ENCODE results near the gene PLXNB2.
"Not testable (repeated sequence)": the region's sequence is repeated elsewhere in the genome, so short reads cannot be mapped to it uniquely, and the experiment has no call there.

PLXNB2 gene

DNA sequence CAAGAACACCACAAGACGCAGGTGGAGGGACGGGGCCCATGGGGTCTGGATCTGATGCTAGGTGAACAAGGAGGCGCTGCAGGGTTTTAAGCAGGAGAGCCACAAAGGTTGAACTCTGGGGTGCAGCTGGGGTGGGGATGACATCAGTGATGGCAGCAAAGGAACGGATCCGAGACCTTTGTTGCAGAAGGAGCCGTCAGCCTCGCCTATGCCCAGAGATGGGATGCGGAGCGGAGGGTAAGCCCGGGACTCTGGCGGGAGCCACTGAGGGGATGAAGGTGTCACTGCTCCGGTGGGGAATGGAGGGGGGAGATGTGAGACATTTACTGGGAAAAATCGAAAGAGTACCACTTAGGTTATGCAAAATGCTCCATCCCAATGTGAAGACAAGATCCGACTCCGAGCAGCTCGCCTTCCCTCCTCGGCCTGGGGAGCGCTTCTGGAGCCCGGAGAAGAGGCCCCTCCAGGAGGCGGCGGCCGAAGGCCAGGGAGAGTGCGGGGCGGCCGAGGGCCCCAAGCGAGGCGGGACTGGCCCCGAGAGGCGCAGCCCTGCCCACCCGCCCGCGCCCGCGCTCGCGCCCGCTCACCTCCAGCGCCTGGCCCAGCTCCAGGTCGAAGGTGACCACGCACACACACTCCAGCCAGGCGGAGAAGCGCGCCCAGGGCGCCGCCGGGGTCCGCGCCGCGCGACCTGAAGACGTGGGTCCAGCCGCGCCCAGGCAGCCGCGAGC, 18.9 kb upstream of the PLXNB2 start:
- DNase-seq = no peak

- no peak for DNase-seq
Observed at GRCh38 chr22:50325444-50326224, 18.2 kb upstream of the PLXNB2 start.

DNA sequence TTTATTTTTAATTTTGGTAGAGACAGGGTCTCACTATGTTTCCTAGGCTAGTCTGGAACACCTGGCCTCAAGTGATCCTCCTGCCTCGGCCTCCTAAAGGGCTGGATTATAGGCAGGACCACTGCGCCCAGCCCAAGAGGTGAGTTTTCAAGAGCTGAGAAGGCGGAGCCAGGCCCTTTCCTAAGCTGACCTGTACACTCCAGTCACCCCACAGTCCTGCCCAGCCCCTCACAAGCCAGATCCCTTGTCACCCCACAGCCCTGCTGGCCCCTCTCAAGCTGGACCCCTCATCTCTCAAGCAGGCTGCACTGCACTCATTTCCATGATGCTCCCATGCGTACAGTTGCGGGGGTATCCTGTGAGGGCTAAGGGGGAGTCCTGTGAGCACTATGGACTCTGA, 16.5 kb upstream of the PLXNB2 start:
- DNase-seq = no peak

GRCh38 chr22:50322382-50323104, 15.1 kb upstream of the PLXNB2 start:
- DNase-seq = not testable (repeated sequence)

DNA sequence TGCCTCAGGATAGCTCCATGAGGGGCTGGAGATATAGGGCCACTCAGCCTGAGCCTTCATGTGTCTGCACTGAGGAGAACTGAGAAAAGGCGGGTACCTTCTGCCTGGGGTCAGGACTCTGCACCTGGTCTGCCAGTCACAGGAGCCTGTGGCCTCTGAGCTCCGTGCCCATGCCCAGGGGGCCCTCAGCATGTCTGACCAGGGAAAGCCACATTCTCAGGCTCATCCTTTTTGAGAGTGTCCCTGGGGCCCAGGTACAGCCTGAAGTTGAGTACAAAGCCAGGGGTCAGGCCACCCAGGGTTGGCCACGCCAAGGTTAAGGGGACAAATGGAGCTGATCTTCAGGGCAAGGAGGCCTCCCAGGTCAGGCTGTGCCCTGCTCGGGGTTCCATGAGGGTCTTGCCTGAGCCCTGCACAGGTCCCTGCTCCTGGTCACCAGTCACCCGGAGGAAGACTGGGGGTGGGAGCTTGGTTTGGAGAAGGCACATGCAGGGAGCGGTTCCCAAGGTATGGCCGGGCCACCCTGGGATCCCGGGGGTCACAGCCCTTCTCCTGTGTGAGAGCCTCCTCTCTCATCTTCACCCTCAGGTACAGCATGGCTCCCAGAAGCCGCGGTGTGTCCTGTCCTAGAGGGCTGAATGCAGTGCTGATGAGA, 13.4 kb upstream of the PLXNB2 start:
- no peak for DNase-seq

- no peak for DNase-seq
Observed at GRCh38 chr22:50320116-50320515, 12.7 kb upstream of the PLXNB2 start.

- no peak for DNase-seq
Observed at GRCh38 chr22:50319503-50319951, 12.1 kb upstream of the PLXNB2 start.

- no peak for DNase-seq
Observed at GRCh38 chr22:50318698-50319411, 11.4 kb upstream of the PLXNB2 start.

- no peak for DNase-seq
Observed at GRCh38 chr22:50318356-50318697, 10.9 kb upstream of the PLXNB2 start.

- DNase-seq = no peak
Observed at GRCh38 chr22:50317674-50318073, 10.2 kb upstream of the PLXNB2 start.

DNA sequence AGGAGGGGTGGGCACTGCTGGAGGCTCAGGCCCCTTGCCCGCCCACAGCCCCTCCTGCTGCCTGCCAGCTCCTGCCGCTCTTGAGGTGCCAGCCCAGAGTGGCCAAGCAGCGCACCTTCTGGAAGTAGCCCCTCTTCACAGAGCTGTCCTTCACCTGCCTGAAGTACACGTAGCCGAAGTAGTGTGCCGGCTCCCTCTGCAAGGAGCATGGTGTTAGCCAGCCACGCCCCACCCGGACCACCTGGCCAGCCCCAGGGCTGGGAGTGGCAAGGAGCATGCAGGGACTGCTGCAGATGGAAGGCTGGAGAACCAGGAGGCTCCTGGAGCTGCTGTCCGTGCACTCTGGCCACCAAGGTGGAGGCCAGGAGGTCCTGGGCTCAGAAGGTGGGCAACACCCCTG, 9.7 kb upstream of the PLXNB2 start:
- DNase-seq = no peak

DNA sequence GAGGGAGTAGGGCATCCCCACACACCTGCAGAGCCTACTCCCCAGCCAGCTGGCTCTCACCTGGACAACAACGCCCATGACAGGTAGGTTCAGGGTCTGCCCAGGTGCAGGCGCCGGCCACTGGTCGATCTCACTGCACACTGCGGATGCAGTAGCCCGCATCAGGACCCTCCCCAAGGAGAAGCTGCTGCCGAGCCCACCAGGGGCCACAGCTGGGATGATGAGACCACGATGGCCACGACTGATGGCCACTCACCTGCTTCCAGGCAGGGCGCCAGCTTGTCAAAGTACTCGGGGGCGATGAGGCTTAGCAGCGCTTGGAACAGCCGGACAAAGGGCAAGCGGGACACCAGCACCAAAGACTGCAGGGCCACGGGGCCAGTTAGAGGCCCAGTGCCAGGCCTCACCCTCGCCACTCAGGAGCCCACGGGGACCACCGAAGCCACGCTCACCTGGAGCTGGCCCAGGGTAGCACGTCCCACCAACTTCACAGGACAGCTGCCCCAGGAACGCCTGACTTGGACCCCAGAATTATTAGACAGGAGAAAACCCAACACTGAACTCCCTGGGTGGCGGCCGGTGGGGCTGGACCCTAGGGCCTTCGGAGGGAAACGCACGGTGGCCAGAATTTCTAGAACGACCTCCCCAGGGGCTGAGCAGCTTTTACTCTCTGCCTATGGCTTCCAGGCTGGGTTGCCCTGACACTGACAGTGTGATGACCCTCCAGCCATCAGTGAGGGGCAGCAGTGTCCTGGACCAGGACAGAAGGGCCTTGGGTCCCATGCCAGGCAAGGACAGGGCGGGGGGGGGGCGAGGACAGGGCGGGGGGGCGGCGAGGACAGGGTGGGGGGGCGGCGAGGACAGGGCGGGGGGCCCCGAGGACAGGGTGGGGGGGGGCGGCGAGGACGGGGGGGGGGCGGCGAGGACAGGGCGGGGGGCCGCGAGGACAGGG, 8.9 kb upstream of the PLXNB2 start:
- DNase-seq = no peak

DNA sequence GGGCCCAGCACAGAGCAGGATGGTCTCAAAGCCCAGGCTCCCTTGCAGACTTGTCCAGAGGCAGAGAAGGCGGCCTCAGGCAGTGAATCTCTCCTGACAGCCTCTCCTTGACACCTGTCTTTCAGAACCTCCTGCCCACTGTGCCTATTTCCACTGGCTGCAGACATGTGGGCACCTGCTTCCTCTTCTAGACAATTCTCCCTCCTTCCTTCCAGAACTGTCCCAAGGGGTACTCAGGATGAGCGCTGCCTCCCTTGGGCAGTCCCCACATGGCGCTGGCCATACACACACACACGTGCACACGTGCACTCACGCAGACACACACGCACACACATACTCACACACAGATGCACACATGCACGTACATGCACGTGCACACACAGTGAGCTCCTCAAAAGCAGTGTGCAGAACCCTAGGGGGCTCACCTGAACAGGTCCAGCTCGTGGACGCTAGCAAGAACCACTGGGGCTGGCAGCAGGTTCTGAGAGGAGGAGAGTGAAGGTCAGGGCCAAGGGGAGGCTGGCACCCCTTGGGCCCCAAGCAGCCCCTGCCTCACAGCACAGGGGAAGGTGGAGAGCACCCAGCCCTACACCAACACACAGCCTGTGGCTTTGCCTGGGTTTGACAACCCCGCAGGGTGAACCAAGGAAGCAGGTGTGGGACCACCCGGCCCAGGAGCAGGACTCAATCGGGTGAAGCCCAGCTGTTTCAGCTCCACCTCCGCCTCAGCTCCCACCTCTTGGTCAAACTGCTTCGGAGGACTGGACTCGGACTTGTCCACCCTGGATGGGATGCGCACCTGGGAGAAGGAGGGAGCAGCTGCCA, 8.1 kb upstream of the PLXNB2 start:
- no peak for DNase-seq

DNA sequence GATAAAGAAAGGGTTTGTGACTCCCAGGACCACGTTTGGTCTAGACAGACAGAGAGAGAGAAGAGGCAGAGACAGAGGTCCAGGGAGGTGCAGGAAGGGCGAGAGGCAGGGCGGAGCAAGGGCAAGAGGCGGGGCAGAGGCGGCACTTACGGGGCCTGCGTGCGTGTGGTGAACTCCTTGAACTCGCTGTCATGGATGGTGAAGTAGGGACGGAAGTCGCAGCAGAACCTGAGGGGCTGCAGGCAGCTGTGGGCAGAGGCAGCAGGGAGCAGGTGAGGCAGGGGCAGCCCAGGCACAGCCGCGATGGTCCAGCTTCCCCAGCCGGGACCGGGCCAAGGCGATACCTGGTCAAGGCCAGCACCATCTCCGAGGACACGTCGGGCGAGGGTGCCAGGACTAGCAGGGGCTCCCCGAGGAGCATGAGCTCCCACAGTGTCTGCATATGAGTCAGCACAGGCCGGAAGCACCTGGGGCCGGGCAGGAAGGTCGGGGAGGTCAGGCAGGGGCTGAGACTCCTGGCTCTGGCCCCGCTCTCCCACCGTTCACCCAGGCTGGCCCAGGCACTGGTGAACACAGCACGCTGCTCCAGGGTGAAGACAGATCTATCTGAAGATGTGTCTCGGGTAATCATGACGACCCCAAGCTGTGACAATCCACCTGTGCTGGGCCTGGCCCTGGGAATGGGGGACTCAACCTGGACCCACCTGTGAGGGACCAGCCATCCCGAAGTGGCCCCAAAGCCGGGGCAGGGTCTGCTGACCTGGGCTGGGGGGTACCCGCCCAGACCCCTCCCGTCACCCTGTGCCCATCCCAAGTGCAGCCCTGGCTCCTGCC, 7.2 kb upstream of the PLXNB2 start:
- DNase-seq = peak; percentile 86

DNA sequence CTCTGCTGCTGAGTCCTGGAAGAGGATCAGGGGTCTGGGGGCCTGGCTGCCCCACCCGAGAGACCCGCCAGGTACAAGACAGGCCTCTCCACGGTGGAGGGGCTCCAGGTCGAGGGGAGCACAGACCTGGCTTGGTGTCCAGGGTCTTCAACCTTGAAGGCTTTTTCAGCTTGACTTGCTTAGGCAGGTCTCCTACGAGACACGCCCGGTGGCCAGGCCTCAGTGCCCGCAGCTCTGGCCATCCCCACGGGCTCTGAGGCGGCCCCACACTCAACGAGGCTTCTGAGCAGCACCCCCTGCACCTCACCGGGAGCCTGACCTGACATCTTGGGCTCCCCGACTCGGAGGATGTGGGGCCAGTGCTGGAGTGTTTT, 6.6 kb upstream of the PLXNB2 start:
- DNase-seq = no peak

GRCh38 chr22:50313600-50313999, 6.2 kb upstream of the PLXNB2 start:
- DNase-seq = no peak

DNA sequence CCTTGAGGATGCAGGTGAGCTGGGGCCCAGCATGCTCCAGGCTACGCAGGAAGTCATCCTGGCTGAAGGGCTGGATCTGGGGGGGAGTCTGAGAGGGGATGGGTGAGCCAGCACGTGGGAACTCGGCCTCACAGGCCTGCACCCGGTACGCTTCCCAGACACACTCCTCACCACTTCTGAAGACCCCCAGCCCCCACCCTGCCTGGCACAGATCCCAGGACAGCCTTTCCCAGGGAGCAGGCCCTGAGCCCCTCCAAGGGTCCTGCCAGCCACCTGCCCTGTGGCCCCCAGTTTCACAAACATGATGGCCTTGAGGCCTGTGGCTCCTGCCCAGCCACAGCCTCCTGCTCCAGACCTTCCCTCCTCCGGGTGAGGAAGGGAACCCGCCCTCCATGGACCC, 5.6 kb upstream of the PLXNB2 start:
- no peak for DNase-seq

DNA sequence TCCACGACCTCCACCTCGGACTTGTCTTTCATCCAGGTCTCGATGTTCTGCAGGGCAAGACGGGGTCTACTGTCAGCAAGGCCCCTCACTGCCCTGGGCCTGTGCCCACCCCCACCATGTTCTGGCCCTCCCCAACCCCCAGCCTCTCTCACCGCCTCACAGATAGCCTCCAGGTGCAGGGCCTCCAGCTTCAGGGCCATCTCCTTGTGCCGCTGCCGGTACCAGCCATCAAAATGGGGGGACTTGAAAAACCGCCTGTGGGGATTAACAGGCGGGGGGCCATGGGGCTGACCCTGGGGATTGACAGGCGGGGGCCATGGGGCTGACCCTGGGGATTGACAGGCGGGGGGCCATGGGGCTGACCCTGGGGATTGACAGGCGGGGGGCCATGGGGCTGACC, 4.9 kb upstream of the PLXNB2 start:
- no peak for DNase-seq

GRCh38 chr22:50311606-50312351, 4.3 kb upstream of the PLXNB2 start:
- no peak for DNase-seq
